ENCODE measurements around the gene CDC27. TPM values are rescaled to one million over a fixed set of nuclear protein-coding genes. Genes with fewer than 3 reads are reported as not detected.
A peak's percentile ranks its signal among the peaks of the same experiment; 100 is the strongest.
"Not testable (repeated sequence)": the region's sequence is repeated elsewhere in the genome, so short reads cannot be mapped to it uniquely, and the experiment has no call there.

Gene CDC27
- total RNA-seq, 1 experiment from 2014 or later, result 141 TPM

DNA sequence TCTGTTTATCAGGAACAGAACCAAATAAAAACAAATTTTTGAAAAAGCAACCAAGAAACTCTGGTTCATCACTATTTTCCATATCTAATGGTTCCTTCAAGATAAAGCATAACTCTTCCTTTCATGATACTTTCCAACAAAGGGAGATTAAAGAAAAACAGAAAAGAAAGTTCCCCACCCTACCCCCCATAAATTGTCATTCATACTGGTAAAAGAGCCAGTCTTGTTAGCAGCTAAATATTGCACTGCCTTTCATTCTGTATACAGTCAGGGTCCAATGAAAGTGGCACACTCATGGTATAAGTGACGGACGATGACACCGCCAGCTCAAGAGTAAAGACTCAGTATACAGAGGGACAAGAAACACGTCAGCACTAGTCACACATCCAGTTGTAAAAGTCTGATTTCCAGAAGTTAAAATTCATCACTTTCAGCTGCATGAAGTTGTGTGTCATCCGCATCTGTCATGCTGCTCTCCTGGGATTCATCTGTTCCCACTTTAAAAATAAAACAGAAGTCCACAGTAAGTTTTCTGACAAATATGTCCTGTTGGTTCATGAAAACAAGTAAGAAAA is 68.5 kb downstream of the CDC27 start:
- ChIA-PET POLR2A (interaction anchor here (0.6 to 0.8 kb wide), 3 partner anchors 20 to 496 kb away, joined by 3 read pairs; no protein-coding TSS in a partner anchor), CTCF (interaction anchor here (0.6 to 0.7 kb wide), 3 partner anchors 9 to 22 kb away, joined by 3 read pairs; no protein-coding TSS in a partner anchor)
- TF ChIP-seq, protein P1, sequence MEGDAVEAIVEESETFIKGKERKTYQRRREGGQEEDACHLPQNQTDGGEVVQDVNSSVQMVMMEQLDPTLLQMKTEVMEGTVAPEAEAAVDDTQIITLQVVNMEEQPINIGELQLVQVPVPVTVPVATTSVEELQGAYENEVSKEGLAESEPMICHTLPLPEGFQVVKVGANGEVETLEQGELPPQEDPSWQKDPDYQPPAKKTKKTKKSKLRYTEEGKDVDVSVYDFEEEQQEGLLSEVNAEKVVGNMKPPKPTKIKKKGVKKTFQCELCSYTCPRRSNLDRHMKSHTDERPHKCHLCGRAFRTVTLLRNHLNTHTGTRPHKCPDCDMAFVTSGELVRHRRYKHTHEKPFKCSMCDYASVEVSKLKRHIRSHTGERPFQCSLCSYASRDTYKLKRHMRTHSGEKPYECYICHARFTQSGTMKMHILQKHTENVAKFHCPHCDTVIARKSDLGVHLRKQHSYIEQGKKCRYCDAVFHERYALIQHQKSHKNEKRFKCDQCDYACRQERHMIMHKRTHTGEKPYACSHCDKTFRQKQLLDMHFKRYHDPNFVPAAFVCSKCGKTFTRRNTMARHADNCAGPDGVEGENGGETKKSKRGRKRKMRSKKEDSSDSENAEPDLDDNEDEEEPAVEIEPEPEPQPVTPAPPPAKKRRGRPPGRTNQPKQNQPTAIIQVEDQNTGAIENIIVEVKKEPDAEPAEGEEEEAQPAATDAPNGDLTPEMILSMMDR (IDR thresholded peaks at IDR 0.05; ENCODE audit: unreplicated experiment), result no peak
- intact Hi-C loops (cut with micrococcal nuclease), result no loop called here
- Mint-ChIP-seq H3K27ac (ENCODE audit: low read depth, unreplicated experiment) (no peak overlapping the region), H3K9me3 (ENCODE audit: unreplicated experiment) (no peaks in the 10 kb centered on the region), H3K4me1 (ENCODE audit: insufficient read depth, unreplicated experiment) (peaks cover 7% of the 10 kb centered on the region), H3K36me3 (ENCODE audit: insufficient read depth, unreplicated experiment) (peaks cover 74% of the 10 kb centered on the region), H3K4me3 (ENCODE audit: unreplicated experiment) (no peak overlapping the region), H3K27me3 (ENCODE audit: insufficient read depth, unreplicated experiment) (no peaks in the 10 kb centered on the region)
- BruUV-seq (replicated peaks), result no TSS peak
- DNase-seq (ENCODE audit: unreplicated experiment), result no peak

DNA sequence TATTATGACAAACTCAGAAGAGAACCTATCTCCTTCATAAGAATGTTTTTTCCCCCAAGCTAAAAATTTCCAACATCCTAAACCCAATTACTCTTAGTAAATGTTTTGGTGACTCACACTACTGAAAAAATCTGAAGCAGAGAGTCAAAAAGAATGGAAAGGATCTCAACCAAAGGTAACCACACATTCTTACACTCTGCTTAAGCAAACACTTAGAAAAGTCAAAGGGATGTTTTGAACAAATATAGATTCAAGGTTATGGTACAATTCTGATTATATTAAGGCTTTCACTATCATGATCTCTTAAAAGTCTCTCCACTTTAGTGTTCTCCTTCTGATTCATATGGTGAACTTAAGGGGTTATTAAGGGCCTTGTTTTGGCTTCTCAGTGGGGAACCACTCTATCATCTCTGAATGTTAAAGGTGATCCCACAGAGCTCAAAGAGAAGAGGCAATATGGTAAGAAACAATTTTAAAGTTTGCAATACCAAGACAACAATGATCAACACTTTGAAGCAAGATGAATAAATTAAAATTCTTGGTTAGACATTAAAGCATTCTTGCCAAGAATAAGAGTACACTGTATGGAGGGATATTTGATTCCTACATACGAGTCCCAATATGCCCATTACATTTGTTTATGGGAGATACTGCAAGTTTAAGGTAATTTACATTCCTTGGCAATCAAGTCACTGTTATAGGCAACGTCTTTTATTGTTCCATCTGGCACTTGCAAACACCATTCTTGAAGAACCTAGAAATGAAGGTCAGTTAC is 69.2 kb downstream of the CDC27 start:
- no TSS peak for BruUV-seq (replicated peaks)
- Mint-ChIP-seq H3K36me3 (ENCODE audit: insufficient read depth, unreplicated experiment) (peaks cover 67% of the 10 kb centered on the region), H3K4me1 (ENCODE audit: insufficient read depth, unreplicated experiment) (peaks cover 7% of the 10 kb centered on the region), H3K27me3 (ENCODE audit: insufficient read depth, unreplicated experiment) (no peaks in the 10 kb centered on the region), H3K4me3 (ENCODE audit: unreplicated experiment) (no peak overlapping the region), H3K27ac (ENCODE audit: low read depth, unreplicated experiment) (peak overlapping the region; percentile 42), H3K9me3 (ENCODE audit: unreplicated experiment) (no peaks in the 10 kb centered on the region)
- ChIA-PET POLR2A (interaction anchor here (0.7 kb wide), 1 partner anchor 50 kb away, joined by 3 read pairs; no protein-coding TSS in a partner anchor), CTCF (no interaction called here)
- intact Hi-C loops (cut with micrococcal nuclease), result no loop called here
- peak; percentile 13 for DNase-seq (ENCODE audit: unreplicated experiment)
- TF ChIP-seq, protein P1 (IDR thresholded peaks at IDR 0.05; ENCODE audit: unreplicated experiment), result no peak

DNA sequence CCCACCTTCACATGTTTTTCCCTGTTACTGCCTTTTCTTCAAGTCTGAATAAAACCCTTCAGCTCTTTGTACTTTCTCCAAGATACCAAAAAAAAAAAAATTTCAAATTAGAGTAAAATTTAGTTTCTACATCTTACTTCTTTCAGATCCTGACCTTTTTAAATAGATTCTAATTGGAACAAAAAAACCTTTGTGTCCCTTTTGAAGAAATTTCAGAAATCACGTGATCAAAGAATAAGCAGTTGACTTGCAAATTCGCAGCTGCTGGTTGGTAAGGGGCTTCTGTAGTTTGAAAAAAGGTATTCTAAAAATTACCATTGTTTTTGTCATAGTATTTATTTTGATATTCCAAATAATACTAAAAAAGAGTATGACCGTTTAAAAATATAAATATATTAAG is 71.7 kb downstream of the CDC27 start:
- peaks cover 53% of the 10 kb centered on the region for H3K36me3 Mint-ChIP-seq (ENCODE audit: insufficient read depth, unreplicated experiment)
- ChIA-PET POLR2A (interaction anchor here (0.9 kb wide), 1 partner anchor 9 kb away, joined by 3 read pairs; no protein-coding TSS in a partner anchor), CTCF (interaction anchor here (0.6 kb wide), 1 partner anchor 44 kb away, joined by 6 read pairs; no protein-coding TSS in a partner anchor)
- DNase-seq (ENCODE audit: unreplicated experiment), result no peak
- H3K9me3 Mint-ChIP-seq (ENCODE audit: unreplicated experiment), result no peaks in the 10 kb centered on the region
- BruUV-seq (replicated peaks), result no TSS peak
- H3K27ac Mint-ChIP-seq (ENCODE audit: low read depth, unreplicated experiment), result no peak overlapping the region
- no peak overlapping the region for H3K4me3 Mint-ChIP-seq (ENCODE audit: unreplicated experiment)
- H3K4me1 Mint-ChIP-seq (ENCODE audit: insufficient read depth, unreplicated experiment), result peaks cover 7% of the 10 kb centered on the region
- intact Hi-C loops (cut with micrococcal nuclease), result no loop called here
- TF ChIP-seq, protein P1 (IDR thresholded peaks at IDR 0.05; ENCODE audit: unreplicated experiment), result no peak
- no peaks in the 10 kb centered on the region for H3K27me3 Mint-ChIP-seq (ENCODE audit: insufficient read depth, unreplicated experiment)

DNA sequence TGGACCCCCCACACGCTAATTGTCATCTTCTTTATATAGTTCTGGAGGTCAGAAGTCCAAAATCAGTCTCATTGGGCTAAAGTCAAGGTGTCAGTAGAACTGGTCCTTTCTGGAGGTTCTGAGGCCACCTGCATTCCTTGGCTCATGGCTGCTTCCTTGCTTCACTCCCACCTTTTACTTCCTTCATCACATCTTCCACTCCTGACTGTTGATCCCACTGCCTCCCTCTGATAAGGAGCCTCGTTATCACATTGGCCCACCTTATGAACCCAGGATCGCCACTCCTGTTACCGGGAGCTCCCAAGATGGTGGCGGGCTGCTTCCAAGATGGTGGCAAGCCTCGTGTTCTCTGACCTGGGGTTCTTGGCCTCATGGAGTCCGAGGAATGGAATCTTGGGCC is 83.0 kb downstream of the CDC27 start:
- intact Hi-C loops (cut with micrococcal nuclease), result no loop called here
- Mint-ChIP-seq H3K27ac (ENCODE audit: low read depth, unreplicated experiment) (no peak overlapping the region), H3K36me3 (ENCODE audit: insufficient read depth, unreplicated experiment) (no peaks in the 10 kb centered on the region), H3K27me3 (ENCODE audit: insufficient read depth, unreplicated experiment) (no peaks in the 10 kb centered on the region), H3K4me3 (ENCODE audit: unreplicated experiment) (no peak overlapping the region), H3K4me1 (ENCODE audit: insufficient read depth, unreplicated experiment) (peaks cover 4% of the 10 kb centered on the region), H3K9me3 (ENCODE audit: unreplicated experiment) (no peaks in the 10 kb centered on the region)
- BruUV-seq (replicated peaks), result no TSS peak
- CTCF ChIA-PET, result no interaction called here
- no peak for DNase-seq (ENCODE audit: unreplicated experiment)
- TF ChIP-seq, protein P1 (IDR thresholded peaks at IDR 0.05; ENCODE audit: unreplicated experiment), result no peak
- POLR2A ChIA-PET, result interaction anchor here (1.2 kb wide), 1 partner anchor 36 kb away, joined by 3 read pairs; no protein-coding TSS in a partner anchor

DNA sequence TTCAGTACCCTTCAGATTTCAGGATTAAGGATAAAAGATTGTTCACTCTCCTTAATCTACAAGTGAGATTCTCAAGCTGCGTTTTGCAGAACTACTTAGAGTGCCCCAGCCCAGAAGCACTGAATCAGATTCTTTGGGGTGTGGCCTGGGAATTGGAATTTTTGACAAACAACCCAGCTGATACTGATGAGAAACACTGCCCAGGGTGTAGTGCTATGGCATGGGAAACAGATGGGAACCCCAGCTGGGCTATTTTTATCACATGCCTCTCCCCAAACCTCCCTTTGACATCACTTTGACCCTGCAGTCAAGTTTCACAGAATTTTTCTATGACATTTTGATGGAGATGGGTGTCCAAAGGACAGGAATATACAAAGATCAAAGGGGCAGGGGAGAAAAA is 83.8 kb downstream of the CDC27 start:
- H3K27ac Mint-ChIP-seq (ENCODE audit: low read depth, unreplicated experiment); H3K4me3 Mint-ChIP-seq (ENCODE audit: unreplicated experiment); H3K27me3 Mint-ChIP-seq (ENCODE audit: insufficient read depth, unreplicated experiment); BruUV-seq (replicated peaks); H3K9me3 Mint-ChIP-seq (ENCODE audit: unreplicated experiment); H3K4me1 Mint-ChIP-seq (ENCODE audit: insufficient read depth, unreplicated experiment); DNase-seq (ENCODE audit: unreplicated experiment); H3K36me3 Mint-ChIP-seq (ENCODE audit: insufficient read depth, unreplicated experiment); intact Hi-C loops (cut with micrococcal nuclease); CTCF ChIA-PET: not testable (repeated sequence)
- POLR2A ChIA-PET, result interaction anchor here (0.9 to 2.2 kb wide), 3 partner anchors 27 to 40 kb away, joined by 3 to 5 read pairs (median 3); no protein-coding TSS in a partner anchor

Measured in MCF 10A (cell line).